ENCODE data around the gene PALLD.
"Not testable (repeated sequence)": the region's sequence is repeated elsewhere in the genome, so short reads cannot be mapped to it uniquely, and the experiment has no call there.

PALLD gene

DNA sequence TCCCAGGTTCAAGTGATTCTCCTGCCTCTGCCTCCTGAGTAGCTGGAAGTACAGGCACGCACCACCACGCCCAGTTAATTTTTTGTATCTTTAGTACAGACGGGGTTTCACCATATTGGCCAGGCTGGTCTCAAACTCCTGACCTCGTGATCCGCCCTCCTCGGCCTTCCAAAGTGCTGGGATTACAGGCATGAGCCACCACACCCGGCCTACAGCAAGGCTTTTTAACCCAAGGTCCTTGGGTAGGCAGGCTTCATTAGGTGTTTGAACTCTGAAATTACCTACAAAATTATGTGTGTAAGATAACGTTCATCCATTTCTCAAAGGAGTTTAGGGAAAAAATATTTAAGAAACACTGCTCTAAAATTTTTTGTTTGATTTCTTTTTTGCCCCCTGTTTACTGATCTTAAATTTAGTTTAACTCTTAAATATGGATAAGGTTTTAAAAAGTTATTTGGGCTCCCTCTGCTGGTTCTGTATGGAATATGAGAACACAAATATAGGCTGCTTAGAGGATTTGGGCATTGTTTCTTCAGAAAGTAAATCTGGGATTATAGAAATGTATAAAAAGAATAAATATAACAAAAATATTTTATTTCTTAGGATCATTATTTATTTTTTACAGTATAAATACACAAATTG lies 420.4 kb downstream of the PALLD start:
- DNase-seq (ENCODE audit: insufficient read length, low spot score): no peak
- peak; percentile 55 for FAIRE-seq

DNA sequence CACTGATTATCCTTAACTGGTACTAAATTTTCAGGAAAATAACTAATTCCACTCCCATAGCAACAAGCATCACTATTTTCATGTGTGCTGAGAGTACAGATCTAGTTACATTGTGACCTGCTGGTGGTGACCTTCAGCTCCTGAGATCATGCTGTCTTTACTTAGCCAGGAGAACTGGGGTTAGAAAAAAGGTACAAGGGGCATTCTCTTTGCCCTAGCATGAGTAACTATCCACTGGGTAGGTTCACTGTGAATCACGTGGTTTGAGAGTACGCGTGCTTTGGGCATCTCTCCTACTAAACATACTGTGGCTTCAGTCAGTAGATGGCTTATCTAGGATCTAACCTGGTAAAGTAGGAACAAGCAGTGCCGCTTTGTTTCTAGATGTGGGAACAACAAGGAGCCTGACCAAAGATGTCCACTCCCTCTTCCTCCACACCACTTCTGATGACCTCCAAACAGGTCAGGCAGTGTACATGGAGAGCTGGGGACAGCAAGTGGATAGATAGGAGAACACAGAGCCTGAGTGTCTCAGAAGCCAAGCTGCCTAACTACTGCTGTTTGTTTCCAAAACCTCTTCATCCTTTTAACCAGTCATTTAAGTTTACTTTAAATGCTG lies 423.0 kb downstream of the PALLD start:
- FAIRE-seq: no peak
- no peak for DNase-seq (ENCODE audit: insufficient read length, low spot score)

DNA sequence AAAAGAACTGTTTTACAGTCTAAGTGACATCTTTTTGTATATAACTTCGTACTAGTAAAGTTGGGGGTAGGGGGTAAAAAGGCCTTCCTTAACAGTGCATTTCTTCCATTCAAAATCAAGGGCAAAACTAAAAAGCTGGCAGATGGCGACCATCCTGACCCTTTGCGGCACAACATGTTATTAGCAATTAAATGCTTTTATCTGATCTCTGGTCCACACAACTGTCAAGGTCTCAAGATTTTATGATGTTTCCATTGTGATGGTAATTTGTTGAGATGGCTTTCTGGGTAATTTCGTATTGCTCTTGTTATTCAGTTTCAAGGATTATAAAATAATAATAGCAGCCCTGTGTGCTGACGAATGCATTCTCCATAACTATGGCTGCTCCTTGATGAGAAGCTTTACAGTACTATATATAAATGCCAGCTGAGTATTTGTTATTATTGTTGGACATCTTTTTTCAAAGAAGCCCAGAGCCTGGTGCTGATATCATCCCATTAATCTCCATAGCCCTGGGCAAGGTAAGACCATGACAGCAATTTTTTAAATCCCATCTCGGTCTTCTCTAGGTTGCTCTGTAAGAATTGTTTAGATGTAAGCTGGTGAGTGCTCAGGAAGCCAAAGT lies 423.7 kb downstream of the PALLD start:
- FAIRE-seq (no peak), DNase-seq (ENCODE audit: insufficient read length, low spot score) (no peak)

DNA sequence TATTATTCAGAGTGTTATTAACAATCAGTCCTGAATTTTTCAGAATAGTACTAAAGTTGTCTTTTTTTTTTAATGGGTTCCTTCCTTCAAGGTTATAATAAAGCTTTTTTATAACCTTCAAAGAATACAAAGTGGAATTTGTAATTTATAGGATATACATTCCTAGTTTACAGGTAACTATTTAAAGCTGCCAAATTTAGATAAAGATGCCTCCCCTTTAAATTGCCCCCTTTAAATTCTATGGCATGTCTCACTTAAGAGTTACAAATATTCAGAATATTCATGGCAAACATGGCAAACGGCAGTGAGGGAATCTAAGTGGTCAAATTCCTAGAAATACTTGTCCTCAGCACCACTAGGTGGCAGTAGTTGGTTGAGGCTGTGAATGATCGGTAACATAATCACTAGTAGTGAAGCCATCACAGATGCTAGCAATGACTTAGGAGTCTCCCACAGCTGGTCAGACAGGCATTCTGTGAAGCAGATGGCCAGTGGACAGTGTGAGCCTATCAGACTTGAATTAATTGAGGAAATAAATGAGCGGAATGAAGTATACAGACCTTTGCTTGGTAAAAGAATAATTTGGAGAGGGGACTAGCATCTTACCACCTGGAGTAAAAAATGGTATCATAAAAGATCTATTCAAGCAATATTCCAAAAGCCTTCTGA lies 426.8 kb downstream of the PALLD start:
- FAIRE-seq: peak; percentile 93
- peak; percentile 36 for DNase-seq (ENCODE audit: insufficient read length, low spot score)

DNA sequence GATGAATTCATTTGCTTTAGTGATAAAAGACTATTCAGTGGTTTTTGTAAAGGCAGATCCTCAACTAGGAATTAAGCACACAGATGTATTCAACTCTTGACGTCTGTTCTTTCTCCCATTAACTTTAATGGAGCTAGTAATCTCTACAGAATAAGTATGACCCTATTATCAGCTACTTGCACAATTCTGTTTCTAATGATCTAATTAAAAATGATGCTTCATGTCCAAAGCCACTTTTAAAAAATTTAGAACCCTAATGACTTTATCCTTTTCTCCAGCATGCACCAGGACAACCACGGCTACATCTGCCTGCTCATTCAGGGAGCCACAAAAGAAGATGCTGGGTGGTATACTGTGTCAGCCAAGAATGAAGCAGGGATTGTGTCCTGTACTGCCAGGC lies 427.8 kb downstream of the PALLD start:
- DNase-seq (ENCODE audit: insufficient read length, low spot score): no peak
- no peak for FAIRE-seq

DNA sequence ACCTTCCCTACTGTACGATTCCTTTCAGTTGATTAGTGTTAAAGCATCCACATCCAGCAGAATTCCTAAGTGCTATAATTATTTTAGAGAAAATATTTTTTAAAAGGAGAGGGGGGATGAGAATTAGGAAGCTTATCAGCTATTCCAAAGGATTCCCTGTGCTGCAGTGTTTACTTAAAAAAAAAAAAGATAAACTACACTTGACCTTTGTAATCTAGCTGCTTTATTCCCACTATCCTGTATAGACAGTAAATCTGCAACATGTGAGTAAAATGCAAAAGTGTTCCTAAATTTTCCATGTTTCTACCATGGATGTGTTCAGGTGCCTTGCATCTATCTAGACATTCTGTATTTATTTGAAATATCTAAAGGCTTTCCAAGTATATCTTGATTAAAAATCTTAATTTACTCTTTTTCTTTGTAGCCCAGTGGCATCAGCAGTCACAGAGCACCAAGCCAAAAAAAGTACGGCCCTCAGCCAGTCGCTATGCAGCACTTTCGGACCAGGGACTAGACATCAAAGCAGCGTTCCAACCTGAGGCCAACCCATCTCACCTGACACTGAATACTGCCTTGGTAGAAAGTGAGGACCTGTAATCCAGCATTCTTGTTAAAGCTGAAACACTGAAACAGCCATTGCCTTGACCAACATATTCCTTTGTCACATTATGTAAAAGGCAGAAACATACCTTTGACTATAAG lies 429.1 kb downstream of the PALLD start:
- no peak for DNase-seq (ENCODE audit: insufficient read length, low spot score)
- no peak for FAIRE-seq

DNA sequence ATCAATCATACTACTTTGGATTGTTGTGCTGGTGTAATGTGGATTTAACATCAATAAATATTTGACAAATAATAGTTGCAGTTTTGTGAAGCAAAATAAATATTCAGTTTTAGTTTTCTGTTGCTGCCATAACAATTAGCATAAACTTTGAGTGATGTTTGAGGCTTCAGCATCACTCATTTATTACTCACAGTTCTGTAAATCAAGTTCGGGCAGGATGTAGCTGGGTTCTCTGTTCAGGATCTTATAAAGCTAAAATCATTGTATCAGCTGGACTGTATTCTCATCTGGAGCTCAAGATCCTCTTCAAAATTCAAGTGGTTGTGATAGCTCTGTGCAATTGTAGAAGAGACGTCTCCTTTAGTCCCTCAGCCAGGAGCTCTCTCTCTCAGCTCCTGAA lies 431.5 kb downstream of the PALLD start:
- no peak for DNase-seq (ENCODE audit: insufficient read length, low spot score)

DNA sequence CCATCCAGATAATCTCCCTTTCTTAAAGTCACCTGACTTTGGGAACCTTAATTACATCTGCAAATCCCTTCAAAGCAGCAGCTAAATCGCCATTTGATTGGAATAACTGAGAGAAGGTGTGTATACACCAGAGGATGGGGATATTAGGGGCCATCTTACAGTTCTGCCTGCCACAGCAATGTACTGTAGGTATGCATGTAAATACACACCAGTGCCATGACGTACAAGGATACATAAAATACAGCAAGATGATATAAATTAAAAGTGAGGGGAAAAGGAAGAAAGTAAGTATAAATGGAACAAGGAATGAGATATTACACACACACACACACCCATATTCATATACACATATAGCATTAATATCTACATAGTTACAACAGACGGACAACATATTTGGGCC lies 432.0 kb downstream of the PALLD start:
- no peak for FAIRE-seq
- DNase-seq (ENCODE audit: insufficient read length, low spot score): no peak

More for the DNA sequence above, 431.5 kb downstream of the PALLD start:
- no peak for FAIRE-seq

DNA sequence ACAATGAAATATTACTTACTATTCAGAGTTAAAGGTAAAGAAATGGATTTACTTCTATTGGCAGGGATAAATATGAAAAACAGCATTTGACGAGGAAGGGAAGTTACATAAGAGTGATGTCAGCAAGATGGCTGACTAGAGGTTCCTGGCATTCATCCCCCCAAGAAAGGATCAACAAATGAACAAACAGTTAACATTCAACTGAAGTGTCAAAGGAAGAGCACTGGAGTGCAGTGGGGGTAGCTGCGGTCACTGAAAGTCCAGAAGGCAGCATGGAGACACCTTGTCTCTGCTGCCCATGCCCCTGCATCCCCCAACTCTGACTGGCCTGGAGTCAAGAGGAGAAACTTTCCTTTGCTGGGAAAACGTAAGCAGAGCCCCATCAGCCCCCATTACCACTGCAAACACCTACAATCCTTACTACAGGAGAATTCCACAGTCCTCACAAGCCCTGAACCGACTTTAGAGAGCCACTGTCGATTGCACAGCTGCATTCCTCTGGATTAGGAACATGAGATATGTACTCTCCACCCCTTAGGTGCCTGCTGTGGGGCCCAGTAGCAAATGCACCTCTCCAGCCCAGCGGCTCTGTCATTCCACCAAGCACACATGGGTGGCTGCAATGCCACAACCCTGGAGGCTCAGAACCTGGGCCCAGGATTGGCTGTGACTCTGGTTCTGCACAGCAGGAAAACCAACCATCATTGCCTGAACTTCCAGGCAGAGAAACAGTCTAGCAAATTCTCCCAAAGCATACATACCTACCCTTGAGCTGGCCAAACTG lies 433.8 kb downstream of the PALLD start:
- no peak for DNase-seq (ENCODE audit: insufficient read length, low spot score)
- FAIRE-seq: no peak

DNA sequence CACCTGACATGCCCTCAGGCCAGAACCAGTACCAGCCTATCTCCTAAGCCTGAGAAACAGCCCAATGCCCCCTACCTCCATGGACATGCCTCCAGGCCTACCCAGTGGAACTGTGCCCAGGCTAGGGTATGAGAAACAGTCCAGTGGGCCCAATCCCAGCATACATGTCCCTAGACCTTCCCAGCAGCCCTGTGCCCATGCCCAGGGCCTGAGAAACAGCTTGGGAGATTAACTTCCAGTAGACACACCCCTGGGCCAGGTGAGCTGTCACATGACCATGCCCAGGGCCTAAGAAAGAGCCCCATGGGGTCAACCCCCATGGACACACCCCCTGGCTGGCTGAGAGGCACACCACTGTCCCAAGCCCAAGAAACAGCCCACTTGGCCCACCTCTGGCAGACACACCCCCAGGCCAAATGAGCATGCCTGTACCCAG lies 434.4 kb downstream of the PALLD start:
- no peak for FAIRE-seq
- no peak for DNase-seq (ENCODE audit: insufficient read length, low spot score)

DNA sequence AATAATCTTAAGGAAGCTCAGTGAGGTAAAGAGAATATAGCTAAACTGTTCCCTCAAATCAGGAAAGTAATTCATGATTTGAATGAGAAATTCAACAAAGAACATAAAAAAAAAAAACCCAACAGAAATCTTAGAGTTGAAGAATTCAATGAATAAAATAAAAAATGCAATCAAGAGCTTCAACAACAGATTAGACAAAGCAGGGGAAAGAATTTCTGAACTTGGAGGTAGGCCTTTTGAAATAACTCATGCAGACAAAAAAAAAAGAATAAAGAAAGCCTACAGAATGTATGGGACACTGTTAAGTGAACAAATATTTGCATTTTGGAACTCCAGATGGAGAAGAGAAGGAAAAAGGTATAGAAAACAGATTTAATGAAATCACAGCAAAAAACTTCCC lies 435.3 kb downstream of the PALLD start:
- peak; percentile 42 for FAIRE-seq

DNA sequence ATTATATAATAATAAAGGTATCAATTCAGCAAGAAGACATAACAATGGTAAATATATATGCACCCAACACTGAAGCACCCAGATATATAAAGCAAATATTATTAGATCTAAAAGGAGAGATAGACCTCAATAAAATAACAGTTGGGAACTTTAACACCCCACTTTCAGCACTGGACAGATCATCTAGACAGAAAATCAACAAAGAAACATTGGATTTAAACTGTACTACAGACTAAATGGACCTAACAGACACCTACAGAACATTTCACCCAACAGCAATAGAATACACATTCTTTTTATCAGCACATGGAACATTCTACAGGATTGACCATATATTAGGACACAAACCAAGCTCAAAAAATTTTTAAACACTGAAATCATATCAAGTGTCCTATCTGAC lies 436.6 kb downstream of the PALLD start:
- DNase-seq (ENCODE audit: insufficient read length, low spot score) (no peak), FAIRE-seq (no peak)

More for the DNA sequence above, 435.3 kb downstream of the PALLD start:
- no peak for DNase-seq (ENCODE audit: insufficient read length, low spot score)

DNA sequence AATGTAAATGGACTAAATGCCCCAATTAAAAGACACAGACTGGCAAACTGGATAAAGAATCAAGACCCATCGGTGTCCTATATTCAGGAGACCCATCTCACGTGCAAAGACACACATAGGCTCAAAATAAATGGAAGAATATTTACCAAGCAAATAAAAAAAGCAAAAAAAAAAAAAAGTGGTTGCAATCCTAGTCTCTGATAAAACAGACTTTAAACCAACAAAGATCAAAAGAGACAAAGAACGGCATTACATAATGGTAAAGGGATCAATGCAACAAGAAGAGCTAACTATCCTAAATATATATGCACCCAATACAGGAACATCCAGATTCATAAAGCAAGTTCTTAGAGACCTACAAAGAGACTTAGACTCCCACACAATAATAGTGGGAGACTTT lies 440.6 kb downstream of the PALLD start:
- DNase-seq (ENCODE audit: insufficient read length, low spot score); FAIRE-seq: not testable (repeated sequence)

DNA sequence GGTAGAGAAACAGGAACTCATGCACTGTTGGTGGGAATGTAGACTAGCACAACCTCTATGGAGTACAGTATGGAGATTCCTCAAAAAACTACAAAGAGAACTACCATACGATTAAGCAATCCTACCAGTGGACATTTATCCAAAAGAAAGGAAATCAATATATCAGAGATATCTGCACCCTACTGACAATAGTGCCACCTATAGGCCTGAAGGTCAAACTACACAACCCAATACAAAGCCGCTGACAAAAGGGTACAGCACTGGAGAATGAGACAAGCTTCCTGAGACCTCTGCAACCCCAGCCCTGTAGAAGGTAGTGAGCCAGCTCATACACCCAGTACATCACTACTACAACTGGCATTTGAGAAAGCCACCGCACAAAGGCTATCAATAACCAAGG lies 446.1 kb downstream of the PALLD start:
- DNase-seq (ENCODE audit: insufficient read length, low spot score): no peak
- peak; percentile 26 for FAIRE-seq

DNA sequence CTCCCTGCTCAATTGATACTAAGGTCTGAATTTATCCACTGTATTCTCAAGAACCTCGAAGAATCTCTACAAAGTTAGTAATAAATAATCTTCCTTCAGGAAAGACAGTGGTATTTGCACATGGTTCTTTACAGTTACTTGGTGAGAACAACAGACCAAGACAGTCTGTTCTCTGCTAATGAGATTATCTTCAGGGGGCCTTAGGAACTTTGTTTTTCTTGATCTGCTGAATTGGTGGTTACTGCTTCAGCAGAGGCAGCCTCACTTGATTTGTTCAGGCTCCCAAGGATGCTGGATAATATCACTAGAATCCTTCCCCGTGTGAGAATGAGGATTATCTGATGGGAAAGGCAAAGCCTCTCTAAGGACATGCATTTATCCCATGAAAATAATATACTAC lies 448.4 kb downstream of the PALLD start:
- FAIRE-seq (no peak), DNase-seq (ENCODE audit: insufficient read length, low spot score) (no peak)

DNA sequence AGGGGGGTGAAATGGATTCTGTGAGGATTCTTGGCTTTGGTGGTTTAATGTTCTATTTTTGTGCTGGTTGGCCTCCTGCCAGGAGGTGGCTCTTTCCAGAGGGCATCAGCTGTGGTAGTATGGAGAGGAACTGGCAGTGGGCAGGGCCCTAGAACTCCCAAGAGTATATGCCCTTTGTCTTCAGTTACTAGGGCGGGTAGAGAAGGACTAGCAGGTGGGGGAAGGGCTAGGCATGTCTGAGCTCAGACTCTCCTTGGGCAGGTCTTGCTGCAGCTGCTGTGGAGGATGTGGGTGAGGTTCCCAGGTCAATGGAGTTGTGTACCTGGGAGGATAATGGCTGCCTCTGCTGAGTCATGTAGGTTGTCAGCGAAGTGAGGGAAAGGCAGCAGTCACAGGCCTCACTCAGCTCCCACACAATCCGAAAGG lies 456.0 kb downstream of the PALLD start:
- DNase-seq (ENCODE audit: insufficient read length, low spot score); FAIRE-seq: not testable (repeated sequence)

DNA sequence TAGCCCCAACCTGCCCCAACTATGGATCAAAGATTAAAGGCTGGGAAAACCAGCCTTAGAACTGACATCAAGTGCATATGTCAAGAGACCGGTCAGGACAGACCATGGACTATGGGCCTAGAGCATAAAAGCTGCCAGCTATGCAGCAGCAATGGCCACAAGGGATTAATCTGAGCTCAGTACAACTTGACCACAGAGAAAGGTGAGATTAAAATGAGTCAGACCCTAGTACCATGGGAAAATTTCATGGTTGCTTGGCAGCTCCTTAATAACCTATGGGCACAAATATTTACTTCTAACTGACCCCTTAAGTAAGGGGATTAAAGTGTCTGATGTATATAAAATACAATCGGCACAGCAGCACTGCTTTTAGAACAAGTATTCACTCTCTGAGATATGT lies 458.8 kb downstream of the PALLD start:
- FAIRE-seq: no peak
- DNase-seq (ENCODE audit: insufficient read length, low spot score): no peak

DNA sequence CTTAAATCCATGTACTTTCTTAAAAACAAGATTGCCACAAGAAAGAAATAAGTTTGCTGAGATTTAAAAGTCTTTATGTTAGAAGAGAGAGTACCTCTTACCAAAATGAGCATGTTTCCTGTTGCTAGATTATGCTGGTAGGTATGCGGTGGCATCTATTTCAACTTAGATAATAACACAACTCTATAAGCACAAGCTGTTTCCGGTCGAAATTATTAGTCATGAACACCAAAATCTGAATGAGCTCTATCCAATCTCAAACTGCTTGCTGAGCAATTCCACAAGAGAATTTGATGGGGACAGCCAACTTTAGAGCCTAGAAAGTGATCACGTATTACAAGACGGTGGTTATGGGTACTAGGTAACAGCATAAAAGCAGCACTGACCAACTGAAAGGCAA lies 463.9 kb downstream of the PALLD start:
- no peak for DNase-seq (ENCODE audit: insufficient read length, low spot score)
- FAIRE-seq: no peak

DNA sequence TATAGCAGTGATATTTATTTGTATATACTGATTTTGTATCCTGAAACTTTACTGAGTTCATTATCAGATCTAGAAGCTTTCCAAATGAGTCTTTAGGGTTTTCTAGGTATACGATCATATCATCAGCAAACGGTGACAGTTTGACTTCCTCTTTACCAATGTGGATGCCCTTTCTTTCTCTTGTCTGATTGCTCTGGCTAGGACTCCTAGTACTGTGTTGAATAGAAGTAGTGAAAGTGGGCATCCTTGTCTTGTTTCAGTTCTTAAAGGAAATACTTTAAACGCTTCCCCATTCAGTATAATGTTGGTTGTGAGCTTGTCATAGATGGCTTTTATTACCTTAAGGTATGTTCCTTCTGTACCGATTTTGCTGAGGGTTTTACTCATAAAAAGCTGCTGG lies 475.7 kb downstream of the PALLD start:
- FAIRE-seq: no peak
- DNase-seq (ENCODE audit: insufficient read length, low spot score): no peak

Measured in GM19239 (cell line).